Measurements from ENCODE around the gene RFTN1. TPM values are rescaled to one million over a fixed set of nuclear protein-coding genes. Genes with fewer than 3 reads are reported as not detected.

Gene RFTN1
- total and polyA plus RNA-seq, 4 donors: 33.8 to 82.5 (median 53.4) TPM

GRCh38 chr3:16496008-16496407, 17.5 kb downstream of the RFTN1 start:
- no peak for TF ChIP-seq CTCF (IDR thresholded peaks at IDR 0.05; ENCODE audit: control extremely low read depth, extremely low read depth)
- no peak for DNase-seq
- Histone ChIP-seq H3K27me3 (ENCODE audit: control insufficient read depth in 3 of 3, insufficient read depth in 3 of 3, low read length in 2 of 3) (no peaks in the 10 kb centered on the region), H3K9ac (ENCODE audit: insufficient read depth in 1 of 2, low read length in 2 of 2) (no peak overlapping the region), H3K9me3 (ENCODE audit: control insufficient read depth in 4 of 4, insufficient read depth in 3 of 4, low read length in 3 of 4) (no peaks in the 10 kb centered on the region), H3K36me3 (ENCODE audit: control insufficient read depth in 4 of 4, insufficient read depth in 4 of 4, low read length in 4 of 4) (peaks cover 2 to 12% (median 6%) of the 10 kb centered on the region in 4 donors), H3K27ac (ENCODE audit: low read depth in 1 of 2, low read length in 1 of 2) (no peak overlapping the region), H3K4me1 (ENCODE audit: control insufficient read depth in 5 of 5, insufficient read depth in 5 of 5, low read length in 5 of 5) (peaks cover 0 to 15% (median 8%) of the 10 kb centered on the region in 5 donors), H3K4me3 (no peak overlapping the region)
- ATAC-seq (ENCODE audit: insufficient read depth, low FRiP score): no peak
- WGBS, 2 donors: 83 to 92% methylated on average over 2 of the region's 2 CpGs

GRCh38 chr3:16494814-16495431, 18.6 kb downstream of the RFTN1 start:
- DNase-seq (peak in 1 of 3 donors; percentile 56), ATAC-seq (ENCODE audit: insufficient read depth, low FRiP score) (no peak)
- Histone ChIP-seq H3K27ac (ENCODE audit: low read depth in 1 of 2, low read length in 1 of 2) (no peak overlapping the region), H3K4me3 (no peak overlapping the region), H3K4me1 (ENCODE audit: control insufficient read depth in 5 of 5, insufficient read depth in 5 of 5, low read length in 5 of 5) (peaks cover 3 to 15% (median 8%) of the 10 kb centered on the region in 5 donors), H3K9me3 (ENCODE audit: control insufficient read depth in 4 of 4, insufficient read depth in 3 of 4, low read length in 3 of 4) (no peaks in the 10 kb centered on the region), H3K27me3 (ENCODE audit: control insufficient read depth in 3 of 3, insufficient read depth in 3 of 3, low read length in 2 of 3) (no peaks in the 10 kb centered on the region), H3K36me3 (ENCODE audit: control insufficient read depth in 4 of 4, insufficient read depth in 4 of 4, low read length in 4 of 4) (peaks cover 0 to 7% (median 6%) of the 10 kb centered on the region in 4 donors), H3K9ac (ENCODE audit: insufficient read depth in 1 of 2, low read length in 2 of 2) (no peak overlapping the region)
- 24 to 30% methylated on average over 9 of the region's 9 CpGs for WGBS, 2 donors
- TF ChIP-seq CTCF (IDR thresholded peaks at IDR 0.05; ENCODE audit: control extremely low read depth, extremely low read depth): no peak

- no peak for TF ChIP-seq CTCF (IDR thresholded peaks at IDR 0.05; ENCODE audit: control extremely low read depth, extremely low read depth)
Measured at GRCh38 chr3:16494094-16494493, 19.4 kb downstream of the RFTN1 start.

More at GRCh38 chr3:16494094-16494493, 19.4 kb downstream of the RFTN1 start:
- ATAC-seq (ENCODE audit: insufficient read depth, low FRiP score) (no peak), DNase-seq (no peak)
- Histone ChIP-seq H3K27me3 (ENCODE audit: control insufficient read depth in 3 of 3, insufficient read depth in 3 of 3, low read length in 2 of 3) (no peaks in the 10 kb centered on the region), H3K4me1 (ENCODE audit: control insufficient read depth in 5 of 5, insufficient read depth in 5 of 5, low read length in 5 of 5) (peaks cover 6 to 15% (median 7%) of the 10 kb centered on the region in 5 donors), H3K27ac (ENCODE audit: low read depth in 1 of 2, low read length in 1 of 2) (no peak overlapping the region), H3K9ac (ENCODE audit: insufficient read depth in 1 of 2, low read length in 2 of 2) (no peak overlapping the region), H3K4me3 (no peak overlapping the region), H3K36me3 (ENCODE audit: control insufficient read depth in 4 of 4, insufficient read depth in 4 of 4, low read length in 4 of 4) (peaks cover 0 to 7% (median 6%) of the 10 kb centered on the region in 4 donors), H3K9me3 (ENCODE audit: control insufficient read depth in 4 of 4, insufficient read depth in 3 of 4, low read length in 3 of 4) (no peaks in the 10 kb centered on the region)
- WGBS, 2 donors: 70 to 78% methylated on average over 5 of the region's 5 CpGs
